K562 (cell line): ENCODE measurements around the gene IL17REL. TPM values are rescaled to one million over a fixed set of nuclear protein-coding genes. Genes with fewer than 3 reads are reported as not detected.

Experiments
- ARID1B ChIP-seq: fragments of 450-650 bp; IDR thresholded peaks from 2 replicates; pipeline ENCODE4 v1.6.1; 2016; ENCODE audit warnings: antibody characterized with exemption, mild to moderate bottlenecking, inconsistent platforms
- BDP1 ChIP-seq: IDR thresholded peaks from 3 replicates; pipeline ENCODE4 v1.6.1; 2011; ENCODE audit not compliant: insufficient read length, insufficient read depth
- CBX3 ChIP-seq, 2 experiments: IDR thresholded peaks; 1 replicate in 1 of 2; 2 replicates in 1 of 2; pipeline ENCODE4 v1.6.1; 2012; ENCODE audit warnings: inconsistent platforms in 2 of 2, low read length in 2 of 2, borderline replicate concordance in 1 of 2, control low read depth in 1 of 2
- CREB1 ChIP-seq, 2 experiments: sonication (generic) in 1 of 2; formaldehyde crosslinking in 1 of 2; IDR thresholded peaks; 2 replicates each; pipeline versions ENCODE4 v1.6.1 to v1.8.0; 2012 to 2022; ENCODE audit warnings: inconsistent platforms in 1 of 2, mild to moderate bottlenecking in 1 of 2, missing genetic modification reagents in 1 of 2, moderate library complexity in 1 of 2
- CREBBP ChIP-seq: IDR thresholded peaks from one replicate; pipeline ENCODE4 v1.6.1; 2012; ENCODE audit warnings: low read depth, mild to moderate bottlenecking, control low read depth, inconsistent platforms, low read length
- CREM ChIP-seq: IDR thresholded peaks from 2 replicates; pipeline ENCODE4 v1.6.1; 2014; ENCODE audit warnings: antibody characterized with exemption, low read depth
- ELF1 ChIP-seq: fragments of 200-800 bp; sonication (Bioruptor generic); IDR thresholded peaks from 2 replicates; pipeline ENCODE4 v1.6.1; 2016; ENCODE audit warnings: missing genetic modification characterization, missing compliant biosample characterization
- ETV1 ChIP-seq: fragments of 450-650 bp; conservative IDR thresholded peaks from 2 replicates; pipeline ENCODE4 v1.6.1; 2016; ENCODE audit warnings: missing genetic modification characterization, control low read depth, low read depth, missing compliant biosample characterization
- GATAD2B ChIP-seq: fragments of 450-650 bp; IDR thresholded peaks from 2 replicates; pipeline ENCODE4 v1.6.1; 2017; ENCODE audit warnings: mild to moderate bottlenecking, borderline replicate concordance
- KAT7 ChIP-seq: sonication (generic); formaldehyde crosslinking; IDR thresholded peaks from 2 replicates; pipeline ENCODE4 v1.8.0; 2022; ENCODE audit warnings: missing genetic modification reagents, mild to moderate bottlenecking, borderline replicate concordance
- KDM5B ChIP-seq: fragments of 200-600 bp; sonication (generic); IDR thresholded peaks from 2 replicates; pipeline ENCODE4 v1.6.1; 2012; ENCODE audit warnings: low read depth, mild to moderate bottlenecking, moderate library complexity, low read length, control low read depth, inconsistent platforms; ENCODE audit not compliant: insufficient replicate concordance
- MECOM ChIP-seq: fragments of 250-450 bp; sonication (Bioruptor Pico); IDR thresholded peaks from 2 replicates; pipeline ENCODE4 v1.8.0; 2022; ENCODE audit warnings: inconsistent platforms
- NR3C1 ChIP-seq: sonication (generic); formaldehyde crosslinking; IDR thresholded peaks from 2 replicates; pipeline ENCODE4 v1.8.1; 2022; ENCODE audit warnings: missing genetic modification reagents
- PHB2 ChIP-seq: fragments of 450-650 bp; IDR thresholded peaks from 2 replicates; pipeline ENCODE4 v1.6.1; 2017; ENCODE audit warnings: low read depth
- POLR2AphosphoS5 ChIP-seq: IDR thresholded peaks from 2 replicates; pipeline ENCODE4 v1.6.1; 2011; ENCODE audit warnings: mild to moderate bottlenecking, low read depth, low read length, moderate library complexity; ENCODE audit not compliant: control insufficient read depth, insufficient read depth
- SIN3A ChIP-seq, 2 experiments: fragments of 150-350 bp in 1 of 2; IDR thresholded peaks; 2 replicates each; pipeline ENCODE4 v1.6.1; 2011 to 2016; ENCODE audit warnings: borderline replicate concordance in 2 of 2, low read depth in 2 of 2, low read length in 2 of 2, mild to moderate bottlenecking in 2 of 2, moderate library complexity in 2 of 2; ENCODE audit not compliant: control insufficient read depth in 1 of 2
- ZNF316 ChIP-seq: fragments of 450-650 bp; IDR thresholded peaks from 2 replicates; pipeline ENCODE4 v1.6.1; 2016
- ZNF324 ChIP-seq: fragments of 250-450 bp; sonication (Bioruptor Pico); IDR thresholded peaks from 2 replicates; pipeline ENCODE4 v1.4.0; 2020; ENCODE audit warnings: mild to moderate bottlenecking
- polyA plus RNA-seq, 8 experiments: library from polyadenylated mRNA; depleted of rRNA in 4 of 8; stranded (reverse) in 5 of 8; unstranded in 3 of 8; fragments of >200 nt; fragmentation: Nextera tagmentation in 2 of 8; fragmentation: Illumina TruSeq in 1 of 8; extraction: Ambion mirVana in 2 of 8; extraction: Trizol in 1 of 8; gene quantifications; 2 replicates each; pipeline versions ENCODE4 v1.2.1 to v1.2.3, GENCODE V29; 2011 to 2014; ENCODE audit warnings: inconsistent platforms in 1 of 8, missing spikeins in 1 of 8
- total RNA-seq, 7 experiments: library from RNA; depleted of rRNA in 6 of 7; stranded (reverse); fragments of >200 nt in 6 of 7; fragmentation: Illumina TruSeq in 2 of 7; extraction: Trizol in 2 of 7; gene quantifications; 2 replicates each; pipeline versions ENCODE4 v1.2.1 to v1.2.3, GENCODE V29; 2011 to 2021; ENCODE audit warnings: low replicate concordance in 1 of 7
- TF ChIP-seq, protein P1 (sequence below): fragments of 250-450 bp; sonication (Bioruptor Pico); IDR thresholded peaks from 2 replicates; pipeline ENCODE4 v1.8.0; 2021; ENCODE audit warnings: moderate library complexity, mild to moderate bottlenecking, inconsistent platforms
- TF ChIP-seq, protein P2 (sequence below): sonication (generic); formaldehyde crosslinking; IDR thresholded peaks from 2 replicates; pipeline ENCODE4 v1.8.1; 2022; ENCODE audit warnings: missing genetic modification reagents
- TF ChIP-seq, protein P3 (sequence below), 3 experiments: fragments of 200-800 bp in 1 of 3; sonication (Bioruptor generic) in 1 of 3; sonication (generic) in 1 of 3; formaldehyde crosslinking in 1 of 3; IDR thresholded peaks; 2 replicates each; pipeline versions ENCODE4 v1.6.1 to v1.8.0; 2016 to 2022; ENCODE audit warnings: mild to moderate bottlenecking in 2 of 3, missing compliant biosample characterization in 2 of 3, missing genetic modification characterization in 2 of 3, missing genetic modification reagents in 1 of 3
- TF ChIP-seq, protein P4 (sequence below): IDR thresholded peaks from 2 replicates; pipeline ENCODE4 v1.6.1; 2016; ENCODE audit warnings: missing genetic modification characterization, missing compliant biosample characterization

The IL17REL gene
- total and polyA plus RNA-seq, 9 of the 15 experiments (the other 6 are each of a cell fraction or from before 2014, with no cell fraction given), result 0.05 to 0.42 (median 0.11) TPM; not detected in 4

DNA sequence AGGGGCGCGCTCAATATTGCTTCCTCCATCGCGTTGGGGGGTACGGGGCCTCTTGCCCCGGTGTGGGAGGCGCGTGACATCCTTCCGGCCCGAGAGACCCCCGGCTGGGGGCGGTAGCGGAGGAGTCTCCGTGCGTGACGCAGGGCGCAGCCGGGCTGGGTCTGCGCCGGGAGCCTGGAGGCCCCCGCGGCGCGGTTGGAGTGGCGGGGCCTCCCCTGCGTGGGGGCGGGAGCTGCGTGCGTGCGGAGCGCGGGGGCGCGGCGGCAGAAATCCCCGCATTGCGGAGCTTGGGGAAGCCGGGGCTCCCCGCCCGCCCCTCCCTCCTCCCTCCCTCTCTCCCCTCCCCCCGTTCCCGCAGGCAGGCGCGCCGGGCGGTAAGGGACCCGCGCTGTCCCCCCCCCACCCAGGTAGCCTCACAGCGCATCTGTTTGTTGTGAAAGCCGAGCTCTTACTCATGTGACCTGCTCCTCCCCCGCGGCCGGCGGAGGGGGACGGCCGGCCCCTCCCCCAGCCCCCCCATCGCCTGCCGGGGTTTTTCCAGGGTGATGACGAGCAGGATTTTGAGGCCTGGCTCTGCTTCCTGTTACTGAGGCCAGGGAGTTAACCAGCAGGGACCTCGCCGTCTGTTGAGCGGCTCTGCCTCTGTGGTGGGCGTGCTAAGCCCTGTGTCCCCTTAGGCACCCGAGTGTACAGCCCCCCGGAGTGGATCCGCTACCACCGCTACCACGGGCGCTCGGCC is 50.4 kb downstream of the IL17REL start (continued):
- no peak for TF ChIP-seq KAT7 (CRISPR knock-in tag)
- TF ChIP-seq CREB1 (IDR thresholded peaks at IDR 0.05), result no peak
- TF ChIP-seq CREB1 (CRISPR knock-in tag; IDR thresholded peaks at IDR 0.05), result peak; percentile 17; the same call in 1 of the 2 replicates
- TF ChIP-seq, protein P1, sequence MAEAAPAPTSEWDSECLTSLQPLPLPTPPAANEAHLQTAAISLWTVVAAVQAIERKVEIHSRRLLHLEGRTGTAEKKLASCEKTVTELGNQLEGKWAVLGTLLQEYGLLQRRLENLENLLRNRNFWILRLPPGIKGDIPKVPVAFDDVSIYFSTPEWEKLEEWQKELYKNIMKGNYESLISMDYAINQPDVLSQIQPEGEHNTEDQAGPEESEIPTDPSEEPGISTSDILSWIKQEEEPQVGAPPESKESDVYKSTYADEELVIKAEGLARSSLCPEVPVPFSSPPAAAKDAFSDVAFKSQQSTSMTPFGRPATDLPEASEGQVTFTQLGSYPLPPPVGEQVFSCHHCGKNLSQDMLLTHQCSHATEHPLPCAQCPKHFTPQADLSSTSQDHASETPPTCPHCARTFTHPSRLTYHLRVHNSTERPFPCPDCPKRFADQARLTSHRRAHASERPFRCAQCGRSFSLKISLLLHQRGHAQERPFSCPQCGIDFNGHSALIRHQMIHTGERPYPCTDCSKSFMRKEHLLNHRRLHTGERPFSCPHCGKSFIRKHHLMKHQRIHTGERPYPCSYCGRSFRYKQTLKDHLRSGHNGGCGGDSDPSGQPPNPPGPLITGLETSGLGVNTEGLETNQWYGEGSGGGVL (CRISPR knock-in tag), result no peak
- peak; percentile 43; the same call in 1 of the 2 replicates for TF ChIP-seq CREM
- TF ChIP-seq POLR2AphosphoS5, result no peak
- TF ChIP-seq CREBBP, result no peak
- no peak for TF ChIP-seq GATAD2B
- TF ChIP-seq, protein P2, sequence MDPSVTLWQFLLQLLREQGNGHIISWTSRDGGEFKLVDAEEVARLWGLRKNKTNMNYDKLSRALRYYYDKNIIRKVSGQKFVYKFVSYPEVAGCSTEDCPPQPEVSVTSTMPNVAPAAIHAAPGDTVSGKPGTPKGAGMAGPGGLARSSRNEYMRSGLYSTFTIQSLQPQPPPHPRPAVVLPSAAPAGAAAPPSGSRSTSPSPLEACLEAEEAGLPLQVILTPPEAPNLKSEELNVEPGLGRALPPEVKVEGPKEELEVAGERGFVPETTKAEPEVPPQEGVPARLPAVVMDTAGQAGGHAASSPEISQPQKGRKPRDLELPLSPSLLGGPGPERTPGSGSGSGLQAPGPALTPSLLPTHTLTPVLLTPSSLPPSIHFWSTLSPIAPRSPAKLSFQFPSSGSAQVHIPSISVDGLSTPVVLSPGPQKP (CRISPR knock-in tag), result no peak
- TF ChIP-seq ARID1B, result 0 out of 2 replicates have a peak, but pooled peaks have one; percentile 13
- 0 out of 2 replicates have a peak, but pooled peaks have one; percentile 44 for TF ChIP-seq ETV1
- TF ChIP-seq ZNF316, result no peak
- no peak for TF ChIP-seq MECOM
- 0 out of 2 replicates have a peak, but pooled peaks have one; percentile 49 for TF ChIP-seq ELF1 (tag)
- TF ChIP-seq, protein P3, sequence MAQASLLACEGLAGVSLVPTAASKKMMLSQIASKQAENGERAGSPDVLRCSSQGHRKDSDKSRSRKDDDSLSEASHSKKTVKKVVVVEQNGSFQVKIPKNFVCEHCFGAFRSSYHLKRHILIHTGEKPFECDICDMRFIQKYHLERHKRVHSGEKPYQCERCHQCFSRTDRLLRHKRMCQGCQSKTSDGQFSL (CRISPR knock-in tag; IDR thresholded peaks at IDR 0.05), result peak; percentile 88
- TF ChIP-seq, protein P3 (tag; IDR thresholded peaks at IDR 0.05), result peak in 1 of 2 experiments; percentile 95; a peak in 2 of 4 replicates
- TF ChIP-seq, protein P4, sequence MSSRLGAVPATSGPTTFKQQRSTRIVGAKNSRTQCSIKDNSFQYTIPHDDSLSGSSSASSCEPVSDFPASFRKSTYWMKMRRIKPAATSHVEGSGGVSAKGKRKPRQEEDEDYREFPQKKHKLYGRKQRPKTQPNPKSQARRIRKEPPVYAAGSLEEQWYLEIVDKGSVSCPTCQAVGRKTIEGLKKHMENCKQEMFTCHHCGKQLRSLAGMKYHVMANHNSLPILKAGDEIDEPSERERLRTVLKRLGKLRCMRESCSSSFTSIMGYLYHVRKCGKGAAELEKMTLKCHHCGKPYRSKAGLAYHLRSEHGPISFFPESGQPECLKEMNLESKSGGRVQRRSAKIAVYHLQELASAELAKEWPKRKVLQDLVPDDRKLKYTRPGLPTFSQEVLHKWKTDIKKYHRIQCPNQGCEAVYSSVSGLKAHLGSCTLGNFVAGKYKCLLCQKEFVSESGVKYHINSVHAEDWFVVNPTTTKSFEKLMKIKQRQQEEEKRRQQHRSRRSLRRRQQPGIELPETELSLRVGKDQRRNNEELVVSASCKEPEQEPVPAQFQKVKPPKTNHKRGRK, result no peak
- TF ChIP-seq BDP1, result no peak
- no peak for TF ChIP-seq ZNF324 (CRISPR knock-in tag)
- TF ChIP-seq SIN3A (IDR thresholded peaks at IDR 0.05; ENCODE audit: borderline replicate concordance in 2 of 2, control insufficient read depth in 1 of 2, low read depth in 2 of 2, low read length in 2 of 2), result peak; percentile 17 to 62; a peak in 2 of 4 replicates
- no peak for TF ChIP-seq NR3C1 (CRISPR knock-in tag)
- TF ChIP-seq PHB2, result no peak
- TF ChIP-seq CBX3 (IDR thresholded peaks at IDR 0.05; ENCODE audit: borderline replicate concordance in 1 of 2, low read length in 2 of 2), result no peak
- TF ChIP-seq KDM5B, result peak; percentile 23
